Stimulated activated CD4-positive, alpha-beta T cell treated with anti-CD3 and anti-CD28 coated beads, Interleukin-1b, Interleukin-23, amount 100 ng/mL, for 1 hour (primary cell): ENCODE data around the gene RAVER1.

Experiments used
- DNase-seq, 2 donors: peaks; one replicate each; pipeline ENCODE4 v3.0.0-alpha.2; 2020; ENCODE audit warnings: low read depth in 2 of 2

RAVER1 gene

GRCh38 chr19:10270616-10271394, 62.5 kb downstream of the RAVER1 start, which contains the start of gene ICAM1:
ICAM1 (plus strand) TSS chr19:10271120; CDS start chr19:10271160, 40 bp downstream.
- DNase-seq: no peak

DNA sequence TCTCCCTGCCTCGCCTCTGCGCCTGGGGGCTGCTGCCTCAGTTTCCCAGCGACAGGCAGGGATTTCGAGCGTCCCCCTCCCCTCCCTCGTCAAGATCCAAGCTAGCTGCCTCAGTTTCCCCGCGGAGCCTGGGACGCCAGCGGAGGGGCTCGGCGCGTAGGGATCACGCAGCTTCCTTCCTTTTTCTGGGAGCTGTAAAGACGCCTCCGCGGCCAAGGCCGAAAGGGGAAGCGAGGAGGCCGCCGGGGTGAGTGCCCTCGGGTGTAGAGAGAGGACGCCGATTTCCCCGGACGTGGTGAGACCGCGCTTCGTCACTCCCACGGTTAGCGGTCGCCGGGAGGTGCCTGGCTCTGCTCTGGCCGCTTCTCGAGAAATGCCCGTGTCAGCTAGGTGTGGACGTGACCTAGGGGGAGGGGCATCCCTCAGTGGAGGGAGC, 63.1 kb downstream of the RAVER1 start:
- no peak for DNase-seq

DNA sequence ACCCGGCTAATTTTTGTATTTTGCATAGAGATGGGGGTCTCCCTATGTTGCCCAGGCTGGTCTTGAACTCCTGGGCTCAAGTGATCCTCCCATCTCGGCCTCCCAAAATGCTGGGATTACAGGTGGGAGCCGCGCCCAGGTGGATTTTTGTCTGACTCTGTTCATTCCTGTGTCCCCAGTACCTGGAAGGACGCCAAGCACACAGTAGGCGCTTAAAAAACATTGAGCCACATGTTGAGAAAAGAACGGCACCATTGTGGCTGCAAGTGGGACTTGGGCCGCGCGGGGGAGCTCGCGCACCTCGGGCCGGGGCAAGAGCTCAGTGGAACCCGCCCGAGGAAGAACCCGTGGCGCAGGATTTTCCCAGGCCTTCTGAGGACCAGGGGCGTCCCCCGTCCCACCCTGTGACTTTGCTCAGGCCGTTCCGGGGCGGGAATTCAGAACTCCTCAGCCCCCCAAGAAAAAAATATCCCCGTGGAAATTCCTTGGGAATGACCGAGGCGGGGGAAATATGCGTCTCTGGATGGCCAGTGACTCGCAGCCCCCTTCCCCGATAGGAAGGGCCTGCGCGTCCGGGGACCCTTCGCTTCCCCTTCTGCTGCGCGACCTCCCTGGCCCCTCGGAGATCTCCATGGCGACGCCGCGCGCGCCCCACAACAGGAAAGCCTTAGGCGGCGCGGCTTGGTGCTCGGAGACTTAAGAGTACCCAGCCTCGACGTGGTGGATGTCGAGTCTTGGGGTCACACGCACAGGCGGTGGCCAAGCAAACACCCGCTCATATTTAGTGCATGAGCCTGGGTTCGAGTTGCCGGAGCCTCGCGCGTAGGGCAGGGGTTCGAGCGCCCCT, 63.8 kb downstream of the RAVER1 start:
- peak; percentile 73 to 88 for DNase-seq

GRCh38 chr19:10268071-10268470, 65.3 kb downstream of the RAVER1 start:
- no peak for DNase-seq

DNA sequence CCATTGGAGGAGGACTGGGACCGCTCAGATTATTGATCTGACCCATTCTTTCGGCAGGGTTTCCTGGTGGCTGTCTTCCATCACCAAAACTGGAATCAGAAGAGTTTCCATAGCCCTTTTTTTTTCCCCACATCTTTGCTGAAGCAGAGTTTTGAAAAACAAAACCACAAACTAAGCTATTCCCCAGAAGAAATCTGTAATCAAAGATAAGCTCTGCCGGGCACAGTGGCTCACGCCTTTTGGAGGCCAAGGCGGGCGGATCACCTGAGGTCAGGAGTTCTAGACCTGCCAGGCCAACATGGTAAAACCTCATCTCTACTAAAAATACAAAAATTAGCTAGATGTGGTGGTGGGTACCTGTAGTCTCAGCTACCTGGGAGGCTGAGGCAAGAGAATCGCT, 66.6 kb downstream of the RAVER1 start:
- no peak for DNase-seq
